Measurements from ENCODE around the gene IFT172. TPM values are rescaled to one million over a fixed set of nuclear protein-coding genes. Genes with fewer than 3 reads are reported as not detected.

The IFT172 gene
- total RNA-seq, 1 experiment from 2014 or later: 25.3 TPM

- Mint-ChIP-seq H3K27ac (no peak overlapping the region), H3K36me3 (no peaks in the 10 kb centered on the region), H3K27me3 (ENCODE audit: low read depth) (peaks cover 12% of the 10 kb centered on the region), H3K4me1 (no peaks in the 10 kb centered on the region), H3K9me3 (no peaks in the 10 kb centered on the region), H3K4me3 (no peak overlapping the region)
- ATAC-seq: no peak
- POLR2A ChIA-PET: no interaction called here
- no peak for DNase-seq (ENCODE audit: low spot score)
- TF ChIP-seq GABPB1 (CRISPR knock-in tag; IDR thresholded peaks at IDR 0.05): peak; percentile 79
- TF ChIP-seq, protein P1, sequence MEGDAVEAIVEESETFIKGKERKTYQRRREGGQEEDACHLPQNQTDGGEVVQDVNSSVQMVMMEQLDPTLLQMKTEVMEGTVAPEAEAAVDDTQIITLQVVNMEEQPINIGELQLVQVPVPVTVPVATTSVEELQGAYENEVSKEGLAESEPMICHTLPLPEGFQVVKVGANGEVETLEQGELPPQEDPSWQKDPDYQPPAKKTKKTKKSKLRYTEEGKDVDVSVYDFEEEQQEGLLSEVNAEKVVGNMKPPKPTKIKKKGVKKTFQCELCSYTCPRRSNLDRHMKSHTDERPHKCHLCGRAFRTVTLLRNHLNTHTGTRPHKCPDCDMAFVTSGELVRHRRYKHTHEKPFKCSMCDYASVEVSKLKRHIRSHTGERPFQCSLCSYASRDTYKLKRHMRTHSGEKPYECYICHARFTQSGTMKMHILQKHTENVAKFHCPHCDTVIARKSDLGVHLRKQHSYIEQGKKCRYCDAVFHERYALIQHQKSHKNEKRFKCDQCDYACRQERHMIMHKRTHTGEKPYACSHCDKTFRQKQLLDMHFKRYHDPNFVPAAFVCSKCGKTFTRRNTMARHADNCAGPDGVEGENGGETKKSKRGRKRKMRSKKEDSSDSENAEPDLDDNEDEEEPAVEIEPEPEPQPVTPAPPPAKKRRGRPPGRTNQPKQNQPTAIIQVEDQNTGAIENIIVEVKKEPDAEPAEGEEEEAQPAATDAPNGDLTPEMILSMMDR (IDR thresholded peaks at IDR 0.05): no peak
- TF ChIP-seq, protein P2, sequence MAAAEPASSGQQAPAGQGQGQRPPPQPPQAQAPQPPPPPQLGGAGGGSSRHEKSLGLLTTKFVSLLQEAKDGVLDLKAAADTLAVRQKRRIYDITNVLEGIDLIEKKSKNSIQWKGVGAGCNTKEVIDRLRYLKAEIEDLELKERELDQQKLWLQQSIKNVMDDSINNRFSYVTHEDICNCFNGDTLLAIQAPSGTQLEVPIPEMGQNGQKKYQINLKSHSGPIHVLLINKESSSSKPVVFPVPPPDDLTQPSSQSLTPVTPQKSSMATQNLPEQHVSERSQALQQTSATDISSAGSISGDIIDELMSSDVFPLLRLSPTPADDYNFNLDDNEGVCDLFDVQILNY (CRISPR knock-in tag; IDR thresholded peaks at IDR 0.05): no peak
- TF ChIP-seq, protein P3, sequence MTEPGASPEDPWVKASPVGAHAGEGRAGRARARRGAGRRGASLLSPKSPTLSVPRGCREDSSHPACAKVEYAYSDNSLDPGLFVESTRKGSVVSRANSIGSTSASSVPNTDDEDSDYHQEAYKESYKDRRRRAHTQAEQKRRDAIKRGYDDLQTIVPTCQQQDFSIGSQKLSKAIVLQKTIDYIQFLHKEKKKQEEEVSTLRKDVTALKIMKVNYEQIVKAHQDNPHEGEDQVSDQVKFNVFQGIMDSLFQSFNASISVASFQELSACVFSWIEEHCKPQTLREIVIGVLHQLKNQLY (CRISPR knock-in tag; IDR thresholded peaks at IDR 0.05): no peak
- no peak for TF ChIP-seq NFATC4 (CRISPR knock-in tag; IDR thresholded peaks at IDR 0.05)
- TF ChIP-seq ZNF512 (CRISPR knock-in tag; IDR thresholded peaks at IDR 0.05; ENCODE audit: borderline replicate concordance): no peak
- CTCF ChIA-PET: no interaction called here
These were observed 28.7 kb upstream of the IFT172 start for GRCh38 chr2:27518113-27518781.

DNA sequence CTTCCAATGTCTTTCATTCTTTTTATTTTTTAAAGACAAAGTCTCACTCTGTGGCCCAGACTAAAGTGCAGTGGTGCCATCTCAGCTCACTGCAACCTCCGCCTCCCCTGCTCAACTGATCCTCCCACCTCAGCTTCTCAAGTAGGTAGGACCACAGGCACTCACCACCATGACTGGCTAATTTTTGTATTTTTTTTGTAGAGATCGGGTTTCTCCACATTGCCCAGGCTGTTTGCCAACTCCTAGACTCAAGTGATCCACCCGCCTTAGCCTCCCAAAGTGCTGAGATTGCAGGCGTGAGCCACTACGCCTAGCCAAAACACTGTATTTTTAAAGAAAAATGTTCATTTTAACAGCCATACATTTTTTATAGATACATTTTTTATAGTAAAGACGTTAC lies 19.8 kb upstream of the IFT172 start:
- no peaks in the 10 kb centered on the region for H3K36me3 Mint-ChIP-seq
- no peak overlapping the region for H3K27ac Mint-ChIP-seq
- POLR2A ChIA-PET: no interaction called here

GRCh38 chr2:27507293-27507692 lies 17.8 kb upstream of the IFT172 start:
- ChIA-PET CTCF (no interaction called here), POLR2A (interaction anchor here (0.6 to 1.2 kb wide), 2 partner anchors 8 to 17 kb away, joined by 3 read pairs; no protein-coding TSS in a partner anchor)
- TF ChIP-seq ZSCAN18 (CRISPR knock-in tag; IDR thresholded peaks at IDR 0.05) (no peak), CREM (CRISPR knock-in tag; IDR thresholded peaks at IDR 0.05) (no peak), ZNF219 (CRISPR knock-in tag; IDR thresholded peaks at IDR 0.05; ENCODE audit: borderline replicate concordance) (no peak), FOXK1 (CRISPR knock-in tag; IDR thresholded peaks at IDR 0.05) (no peak), NFATC4 (CRISPR knock-in tag; IDR thresholded peaks at IDR 0.05) (no peak), NR1H2 (CRISPR knock-in tag; IDR thresholded peaks at IDR 0.05) (no peak), NFYB (CRISPR knock-in tag; conservative IDR thresholded peaks at IDR 0.05; ENCODE audit: low read depth) (no peak), HMGA2 (CRISPR knock-in tag; IDR thresholded peaks at IDR 0.05) (no peak)
- TF ChIP-seq, protein P4, sequence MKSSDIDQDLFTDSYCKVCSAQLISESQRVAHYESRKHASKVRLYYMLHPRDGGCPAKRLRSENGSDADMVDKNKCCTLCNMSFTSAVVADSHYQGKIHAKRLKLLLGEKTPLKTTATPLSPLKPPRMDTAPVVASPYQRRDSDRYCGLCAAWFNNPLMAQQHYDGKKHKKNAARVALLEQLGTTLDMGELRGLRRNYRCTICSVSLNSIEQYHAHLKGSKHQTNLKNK (CRISPR knock-in tag; IDR thresholded peaks at IDR 0.05): no peak

More for the DNA sequence above, 19.8 kb upstream of the IFT172 start:
- Mint-ChIP-seq H3K9me3 (peaks cover 6% of the 10 kb centered on the region; the same call in 1 of the 2 replicates), H3K4me1 (no peaks in the 10 kb centered on the region; the same call in 1 of the 2 replicates), H3K4me3 (no peak overlapping the region), H3K27me3 (ENCODE audit: low read depth) (0 out of 2 replicates have a peak, but pooled peaks cover 4% of the 10 kb centered on the region)
- ATAC-seq (peak; percentile 53), DNase-seq (ENCODE audit: low spot score) (no peak)
- CTCF ChIA-PET: no interaction called here
- TF ChIP-seq ZNF425 (CRISPR knock-in tag; conservative IDR thresholded peaks at IDR 0.05) (no peak), ZNF396 (CRISPR knock-in tag; IDR thresholded peaks at IDR 0.05; ENCODE audit: borderline replicate concordance) (no peak), ZNF219 (CRISPR knock-in tag; IDR thresholded peaks at IDR 0.05; ENCODE audit: borderline replicate concordance) (no peak)

More at GRCh38 chr2:27507293-27507692, 17.8 kb upstream of the IFT172 start:
- Mint-ChIP-seq H3K27me3 (ENCODE audit: low read depth) (0 out of 2 replicates have a peak, but pooled peaks cover 4% of the 10 kb centered on the region), H3K27ac (no peak overlapping the region), H3K4me1 (peaks cover 11% of the 10 kb centered on the region), H3K4me3 (no peak overlapping the region), H3K36me3 (no peaks in the 10 kb centered on the region), H3K9me3 (peaks cover 6% of the 10 kb centered on the region; the same call in 1 of the 2 replicates)
- ATAC-seq (no peak), DNase-seq (ENCODE audit: low spot score) (no peak)

Measured in WTC11 (cell line).